Dermis blood vessel endothelial cell (primary cell): ENCODE measurements around the gene FAM50A. TPM values are rescaled to one million over a fixed set of nuclear protein-coding genes. Genes with fewer than 3 reads are reported as not detected.

Experiments
- DNase-seq: peaks from one replicate; pipeline ENCODE4 v3.0.0; 2010
- total RNA-seq: library from RNA; depleted of rRNA; stranded (reverse); fragments of >200 nt; gene quantifications from 2 replicates; pipeline ENCODE4 v1.2.3, GENCODE V29; 2014

FAM50A gene
- total RNA-seq, 1 donor from 2014 or later, result 58.0 TPM

DNA sequence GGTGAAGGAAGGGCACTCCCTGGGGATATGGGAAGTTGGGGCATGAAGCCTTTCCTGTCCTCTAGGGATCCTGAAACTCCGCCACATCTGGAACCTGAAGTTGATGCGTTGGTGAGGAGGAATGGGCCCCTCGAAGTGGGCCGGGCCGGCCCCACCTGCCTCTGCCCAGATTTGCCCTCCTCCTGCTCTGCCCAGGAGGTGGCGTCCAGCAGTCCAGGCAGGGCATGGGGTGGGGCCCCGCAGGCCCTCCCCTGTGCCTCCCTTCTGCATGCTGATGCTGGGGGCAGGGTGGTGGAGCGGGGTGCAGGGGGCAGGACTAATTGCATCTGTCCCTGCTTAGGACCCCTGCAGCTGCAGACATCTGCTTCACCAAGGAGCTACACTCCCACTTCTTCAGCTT, 30.8 kb upstream of the FAM50A start:
- DNase-seq, result no peak

DNA sequence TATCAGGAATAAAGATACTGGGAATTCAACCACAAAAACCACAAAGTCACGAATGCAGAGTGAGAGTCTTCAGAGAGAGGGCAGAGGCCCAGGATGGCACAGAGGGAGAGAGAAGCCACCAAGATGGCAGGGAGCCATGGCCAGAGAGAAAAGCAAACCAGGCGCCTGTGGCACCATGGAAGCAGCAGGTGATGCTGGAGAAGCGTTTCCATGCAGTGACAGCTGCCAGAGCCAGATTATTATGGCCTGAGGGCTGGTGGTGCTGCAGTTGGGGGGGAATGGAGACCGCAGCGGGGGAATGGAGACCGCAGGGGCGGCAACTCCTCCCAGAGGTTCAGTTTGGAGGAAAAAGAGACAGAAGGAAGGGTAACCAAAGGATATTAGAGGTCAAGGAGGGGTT, 26.8 kb upstream of the FAM50A start:
- no peak for DNase-seq

DNA sequence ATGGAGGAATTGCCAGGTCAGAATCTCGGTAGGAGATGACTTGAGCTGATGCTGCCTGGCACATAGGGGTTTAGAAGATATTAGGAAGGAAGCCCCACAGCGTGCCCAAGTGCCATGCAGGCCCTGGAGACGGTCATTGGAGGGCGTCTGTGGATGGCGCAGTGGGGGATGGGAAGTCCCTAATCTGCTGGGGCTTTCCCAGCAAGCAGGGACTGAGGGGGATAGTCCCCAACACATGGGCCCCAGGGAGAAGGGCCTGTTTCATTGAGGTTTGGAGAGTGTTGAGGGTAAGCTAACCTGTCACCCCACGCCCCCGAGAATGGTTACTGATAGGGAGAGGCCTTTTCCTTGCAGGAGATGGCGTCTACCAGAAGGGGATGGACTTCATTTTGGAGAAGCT, 24.8 kb upstream of the FAM50A start:
- DNase-seq, result no peak

DNA sequence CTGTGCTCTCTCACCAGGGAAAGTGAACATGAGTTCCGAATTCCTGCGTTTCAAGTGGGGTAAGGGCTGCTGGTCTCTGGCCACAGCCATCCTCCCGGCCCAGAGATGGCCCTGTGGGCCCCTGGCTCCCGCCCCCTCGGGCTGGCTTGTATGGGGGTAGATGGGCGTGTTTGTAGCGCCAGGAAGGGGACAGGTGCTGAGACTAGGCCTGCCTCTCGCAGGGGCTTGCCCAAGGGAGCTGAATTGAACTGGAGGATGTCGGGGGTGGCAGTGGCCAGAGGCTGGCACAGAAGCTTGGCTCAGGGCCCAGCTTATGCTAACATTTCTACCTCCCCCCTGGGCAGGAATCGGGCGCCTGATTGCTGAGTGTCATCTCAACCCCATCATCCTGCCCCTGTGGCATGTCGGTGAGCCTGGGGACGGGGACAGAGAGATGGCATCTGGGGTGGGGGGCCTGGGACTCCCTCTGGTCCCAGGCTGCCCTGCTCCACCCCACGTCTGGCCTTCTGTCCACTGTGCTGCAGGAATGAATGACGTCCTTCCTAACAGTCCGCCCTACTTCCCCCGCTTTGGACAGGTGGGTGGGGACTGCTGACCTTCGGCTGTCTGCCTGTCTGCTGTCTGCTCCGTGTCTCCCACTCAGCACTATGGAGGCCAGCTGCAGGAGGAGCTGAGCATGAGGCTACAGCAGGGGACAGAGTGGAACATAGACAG, 24.1 kb upstream of the FAM50A start:
- peak; percentile 50 for DNase-seq

DNA sequence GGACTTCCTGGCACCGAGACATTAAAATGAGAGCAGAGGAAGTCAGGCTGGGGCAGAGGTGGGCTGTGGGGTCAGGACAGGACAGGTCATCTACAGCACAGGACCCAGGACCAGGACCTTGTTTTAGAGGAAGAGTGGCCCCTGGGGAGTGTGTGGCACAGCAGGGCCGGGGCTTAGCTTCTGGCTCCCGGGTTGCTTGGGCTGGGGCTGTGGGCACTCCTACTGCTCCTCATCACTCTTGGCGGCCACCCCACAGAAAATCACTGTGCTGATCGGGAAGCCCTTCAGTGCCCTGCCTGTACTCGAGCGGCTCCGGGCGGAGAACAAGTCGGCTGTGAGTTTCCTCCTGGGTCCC, 23.6 kb upstream of the FAM50A start:
- DNase-seq, result no peak

DNA sequence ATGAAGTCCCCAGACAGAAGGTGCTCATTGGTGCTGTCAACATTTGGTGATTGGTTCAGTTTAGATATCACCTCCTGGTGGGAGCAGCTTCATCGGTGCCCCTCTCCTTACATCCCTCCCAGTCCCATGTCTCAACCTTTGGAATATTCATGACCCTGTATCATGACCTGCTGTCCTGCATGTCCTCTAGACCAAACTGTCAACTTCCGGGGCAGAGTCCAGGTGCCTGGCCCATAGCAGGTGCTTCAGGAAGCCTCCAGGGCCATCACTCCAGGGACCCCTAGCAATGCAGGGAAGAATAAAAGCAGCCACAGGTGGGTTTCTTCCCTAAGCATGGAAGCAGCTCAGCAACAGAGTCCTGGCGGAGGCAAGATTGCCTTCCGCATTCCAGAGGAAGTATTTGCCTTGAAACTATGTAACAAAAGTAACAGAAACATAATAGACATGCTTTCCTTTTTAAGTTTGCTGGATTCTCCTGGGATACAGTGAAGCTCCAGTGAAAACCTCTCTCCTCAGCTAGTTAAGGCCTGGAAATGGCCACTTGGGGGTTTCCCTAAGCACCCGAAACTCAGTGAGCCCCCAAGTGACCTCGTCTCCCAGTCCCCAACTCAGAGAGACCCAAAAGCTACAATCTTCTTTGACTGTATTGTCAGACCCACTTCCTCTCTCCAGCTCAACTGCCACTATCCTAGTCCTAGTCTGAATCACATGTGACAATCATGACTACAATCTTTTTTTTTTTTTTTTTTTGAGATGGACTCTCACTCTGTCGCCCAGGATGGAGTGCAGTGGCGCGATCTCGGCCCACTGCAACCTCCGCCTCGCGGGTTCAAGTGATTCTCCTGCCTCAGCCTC, 16.8 kb upstream of the FAM50A start:
- DNase-seq, result peak; percentile 59

- peak; percentile 95 for DNase-seq
These were observed 15.5 kb upstream of the FAM50A start, which contains the start of gene ATP6AP1 for GRCh38 chrX:154428176-154429171. Gene ATP6AP1, plus strand, starts transcription at chrX:154428677. Its CDS starts 16 bp downstream, at chrX:154428693.

DNA sequence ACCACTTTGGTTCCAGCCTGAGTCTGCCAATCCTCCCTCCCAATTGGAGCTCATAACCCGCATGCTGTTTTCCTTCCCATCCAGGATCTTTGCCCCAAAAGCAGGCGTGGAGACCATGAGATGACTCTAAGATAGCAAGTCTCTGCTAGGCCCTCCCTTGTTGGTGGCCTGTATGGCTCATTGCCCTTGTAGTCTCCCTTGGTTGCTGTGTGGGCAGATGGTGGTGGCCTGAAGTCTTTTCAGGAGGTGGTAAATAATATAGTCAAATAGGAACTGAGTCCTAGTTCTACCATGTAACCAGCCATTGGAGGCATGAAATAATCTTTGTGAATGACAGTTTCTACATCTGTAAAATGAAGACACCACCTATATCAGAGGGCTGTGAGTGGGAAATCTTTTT, 14.2 kb upstream of the FAM50A start:
- no peak for DNase-seq

- peak; percentile 35 for DNase-seq
These were observed 13.5 kb upstream of the FAM50A start for GRCh38 chrX:154430479-154430878.

DNA sequence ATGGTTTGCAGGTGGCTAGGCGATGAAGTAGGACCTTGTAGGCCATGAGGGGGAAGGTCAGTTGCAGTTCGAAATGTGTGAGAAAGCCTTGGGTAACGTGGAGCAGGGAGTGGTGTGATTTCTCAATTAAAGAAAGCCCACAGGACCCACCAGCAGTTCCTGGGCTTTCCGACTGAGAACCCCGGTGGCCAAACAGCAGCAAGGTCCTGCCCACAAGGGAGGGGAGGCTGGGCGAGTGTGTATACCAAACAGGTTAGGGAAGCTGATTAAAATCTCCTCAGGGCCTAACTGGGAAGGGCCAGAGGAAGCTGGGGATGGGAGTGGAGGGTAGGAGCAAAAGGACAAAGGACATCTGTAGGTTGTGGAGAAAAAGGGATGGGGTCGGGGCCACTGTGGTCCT, 13.0 kb upstream of the FAM50A start:
- no peak for DNase-seq

DNA sequence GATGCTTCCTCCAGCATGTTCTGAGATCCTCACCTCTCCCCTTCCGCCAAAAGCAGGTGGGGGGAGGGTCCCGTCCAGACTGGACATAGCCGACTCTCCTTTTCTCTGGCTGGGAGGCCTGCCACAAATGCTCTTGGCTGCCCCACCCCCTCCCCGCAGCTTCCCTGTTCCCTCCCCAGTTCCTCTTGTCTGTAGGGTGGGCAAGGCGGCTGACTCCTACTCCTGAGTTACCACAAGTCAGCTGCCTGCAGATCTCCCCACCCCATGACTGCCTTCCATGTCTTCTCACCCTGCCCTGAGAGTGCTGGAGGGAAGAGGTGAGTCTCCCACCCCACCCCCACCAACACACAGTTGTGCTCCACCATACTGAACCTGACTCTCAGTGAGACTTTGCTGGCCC, 12.6 kb upstream of the FAM50A start:
- DNase-seq, result no peak

DNA sequence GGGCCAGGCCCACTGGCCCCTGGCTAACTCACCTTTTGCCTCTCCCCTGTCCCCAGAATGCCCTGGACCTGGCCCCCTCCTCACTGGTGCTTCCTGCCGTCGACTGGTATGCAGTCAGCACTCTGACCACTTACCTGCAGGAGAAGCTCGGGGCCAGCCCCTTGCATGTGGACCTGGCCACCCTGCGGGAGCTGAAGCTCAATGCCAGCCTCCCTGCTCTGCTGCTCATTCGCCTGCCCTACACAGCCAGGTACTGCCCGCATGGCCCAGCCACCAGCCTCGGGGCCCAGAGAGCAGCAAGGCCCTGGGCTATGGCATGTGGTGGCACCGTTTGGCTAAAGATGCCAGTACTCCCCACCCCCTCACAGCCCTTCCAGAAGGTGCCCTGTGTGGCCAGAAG, 11.7 kb upstream of the FAM50A start:
- no peak for DNase-seq

- DNase-seq, result no peak
These were observed 10.3 kb upstream of the FAM50A start for GRCh38 chrX:154433605-154434004.

DNA sequence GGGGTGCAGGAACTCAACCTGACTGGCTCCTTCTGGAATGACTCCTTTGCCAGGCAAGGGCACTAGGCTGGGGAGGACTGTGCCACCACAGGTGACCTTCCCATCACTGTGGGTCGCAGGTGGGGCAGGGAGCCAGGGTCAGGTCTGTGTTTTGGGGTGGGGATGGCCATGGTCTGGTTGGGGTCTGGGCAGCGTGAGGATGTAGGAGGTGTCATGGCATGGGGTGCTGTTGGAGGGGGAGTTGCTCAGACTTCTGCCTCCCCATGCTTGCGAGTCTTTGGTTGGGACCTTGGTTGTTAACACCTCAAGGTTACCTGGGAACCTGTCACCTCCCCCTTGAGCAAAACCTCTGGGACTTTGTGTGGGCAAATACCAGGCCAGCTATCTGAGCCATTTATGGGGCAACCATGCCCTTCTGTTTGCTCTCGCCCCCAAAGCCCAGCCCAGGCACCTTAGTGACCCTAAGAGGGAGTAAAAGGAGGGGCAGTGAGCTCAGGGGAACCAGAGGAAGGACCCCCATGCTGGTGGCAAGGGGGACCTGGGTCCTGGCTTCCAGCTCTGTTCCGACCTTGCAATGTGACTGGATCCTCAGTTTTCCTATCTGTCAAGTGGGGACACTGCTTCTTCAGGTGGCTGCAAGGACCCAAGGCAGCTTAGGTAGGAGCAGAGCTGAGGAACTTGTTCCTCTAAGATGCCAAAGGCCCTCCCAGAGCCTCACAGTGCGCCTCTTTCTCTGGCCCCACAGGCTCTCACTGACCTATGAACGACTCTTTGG, 9.4 kb upstream of the FAM50A start:
- DNase-seq, result no peak

DNA sequence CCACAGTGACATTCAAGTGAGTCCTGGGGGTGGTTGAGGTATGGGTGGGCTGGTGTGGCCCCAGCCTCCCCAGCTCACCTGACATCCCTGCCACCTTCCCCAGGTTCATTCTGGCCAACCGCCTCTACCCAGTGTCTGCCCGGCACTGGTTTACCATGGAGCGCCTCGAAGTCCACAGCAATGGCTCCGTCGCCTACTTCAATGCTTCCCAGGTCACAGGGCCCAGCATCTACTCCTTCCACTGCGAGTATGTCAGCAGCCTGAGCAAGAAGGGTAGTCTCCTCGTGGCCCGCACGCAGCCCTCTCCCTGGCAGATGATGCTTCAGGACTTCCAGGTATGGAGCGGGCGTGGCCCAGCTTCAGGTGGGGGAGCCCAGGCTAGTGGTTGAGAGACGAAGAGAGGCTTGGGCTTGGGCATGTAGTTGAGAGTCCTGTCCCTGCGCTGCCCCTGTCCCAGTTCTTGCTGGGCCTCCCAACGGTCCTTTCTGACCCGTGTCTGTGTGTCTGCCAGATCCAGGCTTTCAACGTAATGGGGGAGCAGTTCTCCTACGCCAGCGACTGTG, 8.7 kb upstream of the FAM50A start:
- no peak for DNase-seq

GRCh38 chrX:154436374-154436982, 7.5 kb upstream of the FAM50A start:
- DNase-seq, result peak; percentile 45

DNA sequence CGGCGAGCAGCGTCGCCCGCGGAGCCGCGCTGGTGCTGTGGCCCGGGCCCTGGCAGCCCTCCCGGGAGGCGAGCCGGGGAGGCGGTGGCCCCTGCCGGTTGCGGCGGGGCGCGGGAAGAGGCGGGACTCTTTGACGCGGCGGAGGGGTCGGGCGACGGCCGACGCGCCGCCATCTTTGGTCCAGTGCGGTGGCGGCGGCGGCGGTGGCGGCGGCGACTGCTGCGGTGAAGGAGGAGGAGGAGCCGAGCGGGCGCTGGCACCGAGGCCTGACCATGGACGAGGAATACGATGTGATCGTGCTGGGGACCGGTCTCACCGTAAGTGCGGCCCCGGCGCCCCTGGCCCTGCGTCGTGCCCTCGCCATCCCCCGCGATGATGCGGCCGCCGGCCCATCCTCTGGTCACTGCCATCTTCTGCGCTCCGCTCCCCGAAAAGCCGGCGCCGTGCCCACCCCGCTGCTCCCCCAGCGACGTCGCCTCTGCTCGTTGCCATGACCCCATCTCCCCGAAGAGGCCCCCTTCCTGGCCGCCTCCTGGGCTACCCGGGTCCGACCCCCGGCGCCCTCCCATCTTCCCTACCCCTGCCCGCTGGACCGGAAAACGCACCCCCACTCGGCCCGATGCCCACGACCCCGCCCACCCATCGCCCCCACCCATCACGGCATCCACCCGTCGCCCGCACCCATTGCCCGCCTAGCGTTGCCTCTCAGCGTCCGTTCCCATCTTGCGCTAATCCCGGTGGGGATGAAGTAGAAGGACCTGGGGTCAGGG, 6.8 kb upstream of the FAM50A start, which contains the start of gene GDI1:
TSS of gene GDI1 (plus strand) at position 172 of the 770 bp plus-strand sequence. CDS start at position 273, 101 bp downstream.
- peak; percentile 65 for DNase-seq

GRCh38 chrX:154437971-154438893, 5.7 kb upstream of the FAM50A start:
- peak; percentile 10 for DNase-seq

DNA sequence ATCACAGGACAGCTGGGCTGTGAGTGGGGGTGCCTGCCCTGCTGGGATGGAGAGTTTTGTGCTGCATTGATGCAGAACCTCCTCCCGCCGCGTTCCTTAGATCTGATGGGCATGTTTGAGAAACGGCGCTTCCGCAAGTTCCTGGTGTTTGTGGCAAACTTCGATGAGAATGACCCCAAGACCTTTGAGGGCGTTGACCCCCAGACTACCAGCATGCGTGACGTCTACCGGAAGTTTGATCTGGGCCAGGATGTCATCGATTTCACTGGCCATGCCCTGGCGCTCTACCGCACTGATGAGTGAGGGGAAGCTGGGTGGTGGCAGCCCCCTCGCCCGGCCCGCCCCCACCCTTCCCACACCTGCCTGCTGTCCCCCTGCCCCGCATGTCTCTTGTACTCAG, 4.1 kb upstream of the FAM50A start:
- DNase-seq, result no peak
